Adrenal gland (tissue), 12 donors: ENCODE results near the gene DNAL1. TPM values are rescaled to one million over a fixed set of nuclear protein-coding genes. Genes with fewer than 3 reads are reported as not detected.

Experiments used
- DNase-seq, 7 donors: peaks; one replicate each; pipeline ENCODE4 v3.0.0-alpha.2; 2019 to 2020
- H3K27ac ChIP-seq, 5 donors: fragments of 200-600 bp; sonication (generic) in 4 of 5; 1 replicate in 3 of 5; 2 replicates in 2 of 5; pipeline versions ENCODE4 v1.5.1 to v1.8.0; 2016 to 2020; ENCODE audit warnings: mild to moderate bottlenecking in 1 of 5
- H3K27me3 ChIP-seq: fragments of 200-600 bp; 2 replicates; pipeline ENCODE4 v1.8.0; 2021
- H3K36me3 ChIP-seq, 2 donors: fragments of 200-600 bp; replicated peaks in 1 of 2; 1 replicate in 1 of 2; 2 replicates in 1 of 2; pipeline versions ENCODE4 v1.5.1 to v1.8.0; 2018 to 2022
- H3K4me1 ChIP-seq, 2 donors: fragments of 200-600 bp; replicated peaks in 1 of 2; 1 replicate in 1 of 2; 2 replicates in 1 of 2; pipeline versions ENCODE4 v1.5.1 to v1.8.0; 2018 to 2021
- H3K4me3 ChIP-seq, 4 donors: fragments of 200-600 bp; sonication (generic) in 3 of 4; one replicate each; pipeline ENCODE4 v1.5.1; 2016 to 2018
- H3K9me3 ChIP-seq, 3 donors: fragments of 200-600 bp; sonication (generic) in 1 of 3; replicated peaks in 1 of 3; 1 replicate in 2 of 3; 2 replicates in 1 of 3; pipeline versions ENCODE4 v1.5.1 to v1.8.0; 2016 to 2021
- CTCF ChIP-seq, 6 experiments: fragments of 450-650 bp in 4 of 6; fragments of 200-600 bp in 2 of 6; sonication (generic) in 1 of 6; IDR thresholded peaks; 1 replicate in 5 of 6; 2 replicates in 1 of 6; pipeline versions ENCODE4 v1.5.1 to v1.8.0; 2016 to 2021; ENCODE audit warnings: antibody characterized with exemption in 6 of 6, mild to moderate bottlenecking in 2 of 6, moderate library complexity in 1 of 6
- POLR2A ChIP-seq, 2 donors: fragments of 450-650 bp; IDR thresholded peaks; one replicate each; pipeline ENCODE4 v1.6.1; 2017; ENCODE audit warnings: antibody characterized with exemption in 2 of 2, mild to moderate bottlenecking in 2 of 2, moderate library complexity in 1 of 2
- WGBS, 4 donors: extraction: QIAGEN DNeasy Blood & Tissue Kit in 2 of 4; methylation state at CpG; one replicate each; pipeline versions ENCODE4 v1.1.5 to v1.1.7; 2013 to 2017; 5-methylcytosine and 5-hydroxymethylcytosine counted together
- intact Hi-C, 2 donors: fragments of 100-400 bp; cut with DNase I; formaldehyde crosslinking; loops; one replicate each; pipeline versions ENCODE4 v1.14.1 to v1.15.0; 2022 to 2023
- polyA plus RNA-seq, 3 donors: library from polyadenylated mRNA; stranded (reverse); fragments of 200-250 nt in 2 of 3; fragments of 350-450 nt in 1 of 3; fragmentation: Illumina TruSeq in 1 of 3; extraction: RNeasy Lipid Tissue Mini Kit (QIAGEN cat#74804) in 1 of 3; gene quantifications; one replicate each; pipeline ENCODE4 v1.2.3, GENCODE V29; 2013 to 2014
- total RNA-seq, 9 donors: library from RNA; depleted of rRNA in 4 of 9; stranded (reverse); fragments of >200 nt in 4 of 9; fragments of 120-200 nt in 1 of 9; fragmentation: NEBNext Ultra II Directional in 1 of 9; extraction: Animal tissue kit (Norgen Biotek cat#: 25700) in 1 of 9; gene quantifications; one replicate each; pipeline versions ENCODE4 v1.1.0 to v1.2.4, GENCODE V29; 2013 to 2023
- donor health status: healthy with polysubstance abuse.
- donor health status: Bipolar disorder and iron deficiency.
- donor health status: DM: yes; HTN: yes; CAD: no.
- donor health status: DM: no; HTN: no; CAD: no.
- donor health status: DM: no; HTN: no; CAD: no.
- donor health status: DM: yes; HTN: yes; CAD: no.

DNAL1 gene
- total and polyA plus RNA-seq, 12 donors, result 3.6 to 24.2 (median 13.0) TPM

- no peak for DNase-seq
- H3K27me3 ChIP-seq, result no peaks in the 10 kb centered on the region
- no peak overlapping the region for H3K4me3 ChIP-seq
- 77 to 89% (median 86%) methylated on average over 10 of the region's 10 CpGs for WGBS, 4 donors
- H3K9me3 ChIP-seq, result no peaks in the 10 kb centered on the region
- no peaks in the 10 kb centered on the region for H3K4me1 ChIP-seq
- intact Hi-C loops, result no loop called here
- no peaks in the 10 kb centered on the region for H3K36me3 ChIP-seq
- H3K27ac ChIP-seq, result no peak overlapping the region
- TF ChIP-seq CTCF (IDR thresholded peaks at IDR 0.05) (no peak), POLR2A (IDR thresholded peaks at IDR 0.05) (no peak)
These were observed 24.5 kb upstream of the DNAL1 start for GRCh38 chr14:73620268-73620667.

- Histone ChIP-seq H3K9me3 (no peaks in the 10 kb centered on the region), H3K4me1 (no peaks in the 10 kb centered on the region), H3K4me3 (no peak overlapping the region), H3K27me3 (no peaks in the 10 kb centered on the region), H3K27ac (no peak overlapping the region), H3K36me3 (no peaks in the 10 kb centered on the region)
- WGBS, 4 donors, result 84 to 91% (median 86%) methylated on average over 4 of the region's 4 CpGs
- no peak for DNase-seq
- intact Hi-C loops, result no loop called here
- no peak for TF ChIP-seq CTCF (IDR thresholded peaks at IDR 0.05)
- no peak for TF ChIP-seq POLR2A (IDR thresholded peaks at IDR 0.05)
These were observed 21.2 kb upstream of the DNAL1 start for GRCh38 chr14:73623504-73624054.

GRCh38 chr14:73625706-73626105 is 19.1 kb upstream of the DNAL1 start:
- 42 to 56% (median 46%) methylated on average over 1 of the region's 1 CpG for WGBS, 4 donors

GRCh38 chr14:73627151-73627558 is 17.6 kb upstream of the DNAL1 start:
- H3K27me3 ChIP-seq, result no peaks in the 10 kb centered on the region
- no peaks in the 10 kb centered on the region for H3K36me3 ChIP-seq
- no peak for DNase-seq
- no peaks in the 10 kb centered on the region for H3K4me1 ChIP-seq
- TF ChIP-seq CTCF (IDR thresholded peaks at IDR 0.05), result no peak
- TF ChIP-seq POLR2A (IDR thresholded peaks at IDR 0.05), result no peak
- no peak overlapping the region for H3K27ac ChIP-seq
- H3K4me3 ChIP-seq, result no peak overlapping the region
- 77 to 84% (median 79%) methylated on average over 2 of the region's 2 CpGs for WGBS, 4 donors
- no peaks in the 10 kb centered on the region for H3K9me3 ChIP-seq
- intact Hi-C loops, result no loop called here

More at GRCh38 chr14:73625706-73626105, 19.1 kb upstream of the DNAL1 start:
- intact Hi-C loops, result no loop called here
- Histone ChIP-seq H3K4me1 (no peaks in the 10 kb centered on the region), H3K9me3 (no peaks in the 10 kb centered on the region), H3K36me3 (no peaks in the 10 kb centered on the region), H3K27me3 (no peaks in the 10 kb centered on the region), H3K4me3 (no peak overlapping the region), H3K27ac (no peak overlapping the region)
- TF ChIP-seq POLR2A (IDR thresholded peaks at IDR 0.05) (no peak), CTCF (IDR thresholded peaks at IDR 0.05) (no peak)
- no peak for DNase-seq
